LNCAP (cell line): ENCODE measurements around the gene SLC30A7.

Experiments
- TF ChIP-seq, protein P1 (sequence below): fragments of 450-650 bp; IDR thresholded peaks from 2 replicates; pipeline ENCODE4 v1.5.1; 2017; ENCODE audit warnings: mild to moderate bottlenecking

The SLC30A7 gene

DNA sequence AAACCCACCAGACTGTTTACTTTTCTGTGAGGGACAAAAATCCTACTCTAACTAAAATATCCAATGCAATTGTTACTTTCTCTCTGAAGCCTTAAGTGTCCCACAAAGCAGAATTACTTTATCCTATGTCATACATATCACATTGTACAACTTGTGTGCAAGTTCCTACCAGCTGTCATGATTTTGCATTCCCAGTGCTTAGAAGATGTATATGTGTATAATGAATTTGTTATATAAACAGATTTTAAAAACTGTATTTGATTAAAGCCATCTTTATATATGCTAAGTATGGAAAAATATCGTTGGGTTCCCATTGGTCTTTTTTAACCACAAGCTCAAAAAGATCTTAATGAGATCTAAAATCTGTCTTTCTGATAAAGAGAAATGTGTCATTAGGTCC lies 72.7 kb downstream of the SLC30A7 start:
- TF ChIP-seq, protein P1, sequence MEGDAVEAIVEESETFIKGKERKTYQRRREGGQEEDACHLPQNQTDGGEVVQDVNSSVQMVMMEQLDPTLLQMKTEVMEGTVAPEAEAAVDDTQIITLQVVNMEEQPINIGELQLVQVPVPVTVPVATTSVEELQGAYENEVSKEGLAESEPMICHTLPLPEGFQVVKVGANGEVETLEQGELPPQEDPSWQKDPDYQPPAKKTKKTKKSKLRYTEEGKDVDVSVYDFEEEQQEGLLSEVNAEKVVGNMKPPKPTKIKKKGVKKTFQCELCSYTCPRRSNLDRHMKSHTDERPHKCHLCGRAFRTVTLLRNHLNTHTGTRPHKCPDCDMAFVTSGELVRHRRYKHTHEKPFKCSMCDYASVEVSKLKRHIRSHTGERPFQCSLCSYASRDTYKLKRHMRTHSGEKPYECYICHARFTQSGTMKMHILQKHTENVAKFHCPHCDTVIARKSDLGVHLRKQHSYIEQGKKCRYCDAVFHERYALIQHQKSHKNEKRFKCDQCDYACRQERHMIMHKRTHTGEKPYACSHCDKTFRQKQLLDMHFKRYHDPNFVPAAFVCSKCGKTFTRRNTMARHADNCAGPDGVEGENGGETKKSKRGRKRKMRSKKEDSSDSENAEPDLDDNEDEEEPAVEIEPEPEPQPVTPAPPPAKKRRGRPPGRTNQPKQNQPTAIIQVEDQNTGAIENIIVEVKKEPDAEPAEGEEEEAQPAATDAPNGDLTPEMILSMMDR = no peak

DNA sequence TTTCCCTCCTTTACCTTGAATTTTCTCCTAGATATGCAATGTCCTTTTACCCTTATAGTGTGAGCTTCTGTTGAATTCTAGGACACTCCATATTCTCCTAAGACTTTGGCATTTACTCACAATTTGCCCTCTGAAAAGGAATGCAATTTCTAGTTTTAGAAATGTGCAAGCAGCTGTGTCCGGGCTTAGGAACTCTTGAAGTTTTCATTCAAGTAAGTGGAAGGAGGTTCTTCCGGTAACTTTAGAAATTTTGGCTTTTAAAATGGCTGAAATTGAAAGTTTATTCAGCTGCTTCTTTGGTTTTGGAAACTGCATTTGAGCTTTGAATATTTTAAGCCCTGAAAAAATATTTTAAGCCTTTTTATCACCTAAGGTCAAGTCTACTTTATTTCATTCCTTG lies 73.4 kb downstream of the SLC30A7 start:
- TF ChIP-seq, protein P1 = no peak

DNA sequence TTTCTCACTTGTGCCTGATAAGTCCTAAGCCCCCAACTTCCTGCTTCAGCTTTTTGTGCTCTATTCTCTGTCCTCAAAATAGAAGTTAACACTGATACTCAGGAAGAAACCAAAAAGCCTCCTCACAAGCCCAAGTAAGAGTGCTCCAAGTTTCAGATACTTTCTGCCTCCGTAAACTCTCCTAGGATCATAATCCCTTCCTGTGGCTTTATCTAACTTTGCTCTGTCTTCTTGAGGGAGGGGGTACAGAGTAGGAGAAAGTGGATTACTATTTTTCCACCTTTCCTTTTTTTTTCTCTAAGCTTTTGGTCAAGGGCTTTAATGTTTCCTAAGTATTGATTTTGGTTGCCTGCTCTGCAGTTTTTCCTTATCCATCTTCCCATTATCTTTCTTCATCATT lies 75.1 kb downstream of the SLC30A7 start:
- TF ChIP-seq, protein P1 = no peak

DNA sequence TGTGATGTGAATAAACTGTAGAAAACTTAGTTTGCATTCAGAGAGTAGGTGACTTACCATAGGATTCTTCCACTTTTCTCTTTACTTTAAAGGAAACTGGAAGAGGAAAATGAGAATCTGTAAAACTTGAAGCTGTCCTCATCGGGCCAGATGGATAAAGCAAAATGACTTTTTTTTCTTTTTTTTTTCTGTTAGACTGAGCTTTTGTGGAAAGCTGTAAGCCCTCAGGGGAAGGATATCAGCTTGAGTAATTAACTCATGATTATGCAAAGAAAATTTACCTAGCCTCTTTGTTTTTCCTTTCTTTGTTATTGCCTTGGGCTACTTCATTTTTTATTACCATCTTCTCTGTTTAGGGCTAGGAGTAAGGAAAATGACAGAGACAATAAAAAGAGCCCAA lies 76.3 kb downstream of the SLC30A7 start:
- TF ChIP-seq, protein P1 = no peak

DNA sequence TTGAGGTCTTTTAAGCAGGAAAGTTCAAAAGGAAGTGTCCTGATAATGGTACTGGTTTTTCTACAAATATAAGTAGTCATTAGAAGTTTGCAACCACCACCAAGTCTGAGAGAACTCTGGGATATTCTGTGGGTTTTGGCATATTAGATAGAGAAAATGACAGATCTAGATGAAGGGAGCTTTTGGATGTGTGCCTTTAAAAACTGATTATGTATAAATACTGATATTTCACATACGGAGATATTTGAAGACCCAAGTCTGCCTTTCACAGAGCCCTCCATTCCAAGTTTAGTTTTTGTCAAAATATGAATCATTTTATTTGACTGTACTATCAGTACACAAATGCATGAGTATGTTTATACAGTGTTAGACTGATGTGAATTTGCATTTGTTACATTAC lies 81.0 kb downstream of the SLC30A7 start:
- TF ChIP-seq, protein P1 = no peak

DNA sequence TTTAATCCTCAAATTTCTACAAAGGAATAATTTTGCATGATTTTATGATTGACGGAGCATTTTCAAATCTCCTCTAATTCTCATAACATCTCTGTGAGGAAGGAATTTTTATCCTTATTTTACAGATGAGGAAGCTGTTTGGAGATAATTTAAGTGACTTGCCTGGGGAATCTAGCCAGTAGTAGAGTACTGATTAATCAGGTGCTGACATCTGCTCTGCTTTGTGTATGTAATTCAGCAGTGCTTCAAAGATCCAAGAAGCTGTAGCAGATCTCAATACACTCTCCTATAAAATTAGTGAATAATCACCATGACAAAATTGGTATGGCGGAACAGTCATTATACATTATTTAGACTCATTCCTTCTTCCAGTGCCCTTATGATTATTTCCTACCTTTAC lies 83.7 kb downstream of the SLC30A7 start:
- TF ChIP-seq, protein P1 = no peak

DNA sequence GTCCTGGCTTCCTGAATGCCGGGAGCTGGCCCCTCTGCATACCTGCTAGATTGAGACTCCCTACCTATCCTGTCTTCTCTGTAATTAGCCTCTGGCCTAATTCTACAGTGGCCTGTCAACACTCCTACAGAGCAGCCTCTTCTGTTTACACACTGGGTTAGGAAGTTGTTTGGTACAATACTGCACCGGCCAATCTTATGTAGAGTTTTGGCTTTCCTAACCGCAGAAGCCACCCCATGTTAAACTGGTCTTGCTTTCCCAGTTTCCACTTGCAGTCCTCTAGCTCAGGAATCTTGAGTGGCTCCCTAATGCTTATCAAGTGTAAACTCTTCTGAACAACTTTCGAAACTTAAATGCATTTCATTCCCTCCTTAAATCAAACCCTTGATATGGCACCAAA lies 86.9 kb downstream of the SLC30A7 start:
- TF ChIP-seq, protein P1 = no peak

DNA sequence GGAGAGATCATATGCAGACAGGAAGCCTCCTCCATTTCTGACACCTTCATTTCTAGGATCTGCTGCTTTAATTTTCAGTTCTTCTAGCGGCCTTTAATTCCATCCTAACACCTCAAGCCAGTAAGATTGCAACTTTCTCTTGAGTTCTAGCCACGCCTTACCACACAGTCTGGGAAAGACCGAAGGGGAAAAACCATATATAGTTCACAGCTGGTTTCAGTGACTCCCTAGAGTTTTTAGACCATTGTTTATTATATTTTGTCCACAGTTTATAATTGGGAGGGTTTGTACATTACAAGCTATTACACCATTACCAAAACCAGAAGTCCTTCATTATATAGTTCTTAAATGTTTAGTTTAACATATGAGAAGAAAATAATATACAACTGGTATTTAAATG lies 92.2 kb downstream of the SLC30A7 start:
- TF ChIP-seq, protein P1 = no peak
